Testis (tissue), 3 donors: ENCODE measurements around the gene TBCD. TPM values are rescaled to one million over a fixed set of nuclear protein-coding genes. Genes with fewer than 3 reads are reported as not detected.

Experiments
- DNase-seq: peaks from one replicate; pipeline ENCODE4 v3.0.0-alpha.2; 2019
- H3K27ac ChIP-seq, 2 donors: fragments of 200-600 bp; sonication (generic); one replicate each; pipeline ENCODE4 v1.5.1; 2019
- H3K27me3 ChIP-seq: fragments of 200-600 bp; sonication (generic); one replicate; pipeline ENCODE4 v1.5.1; 2019
- H3K36me3 ChIP-seq: fragments of 200-600 bp; sonication (generic); one replicate; pipeline ENCODE4 v1.5.1; 2017; ENCODE audit warnings: low read depth; ENCODE audit errors: missing control alignments
- H3K4me1 ChIP-seq: fragments of 200-600 bp; sonication (generic); one replicate; pipeline ENCODE4 v1.5.1; 2019
- H3K4me3 ChIP-seq, 2 donors: fragments of 200-600 bp; sonication (generic); one replicate each; pipeline ENCODE4 v1.5.1; 2017 to 2019
- H3K9me3 ChIP-seq: fragments of 200-600 bp; sonication (generic); one replicate; pipeline ENCODE4 v1.5.1; 2017
- CTCF ChIP-seq, 3 experiments: fragments of 450-650 bp in 2 of 3; fragments of 200-600 bp in 1 of 3; sonication (generic) in 1 of 3; IDR thresholded peaks; one replicate each; pipeline ENCODE4 v1.5.1; 2016 to 2019; ENCODE audit warnings: antibody characterized with exemption in 3 of 3, mild to moderate bottlenecking in 2 of 3, moderate library complexity in 1 of 3
- POLR2A ChIP-seq: fragments of 450-650 bp; IDR thresholded peaks from one replicate; pipeline ENCODE4 v1.6.1; 2017; ENCODE audit warnings: antibody characterized with exemption, mild to moderate bottlenecking, moderate library complexity
- WGBS, 2 donors: methylation state at CpG; one replicate each; pipeline ENCODE4 v1.1.5; 2018; 5-methylcytosine and 5-hydroxymethylcytosine counted together
- intact Hi-C: fragments of 100-400 bp; cut with DNase I; formaldehyde crosslinking; loops from one replicate; pipeline ENCODE4 v1.15.1; 2023; ENCODE audit warnings: low total_unique reads
- polyA plus RNA-seq: library from polyadenylated mRNA; stranded (reverse); fragments of 350-450 nt; fragmentation: Illumina TruSeq; extraction: RNeasy Lipid Tissue Mini Kit (QIAGEN cat#74804); gene quantifications from one replicate; pipeline ENCODE4 v1.2.3, GENCODE V29; 2014; ENCODE audit warnings: low read depth, low replicate concordance; ENCODE audit not compliant: insufficient read depth
- total RNA-seq, 2 donors: library from RNA; depleted of rRNA; stranded (reverse); fragments of >200 nt; gene quantifications; one replicate each; pipeline ENCODE4 v1.2.3, GENCODE V29; 2016

TBCD gene
- total and polyA plus RNA-seq, 3 donors from 2014 or later, result 81.2 to 128 (median 115) TPM

GRCh38 chr17:82911822-82912221 lies 160.0 kb downstream of the TBCD start:
- Histone ChIP-seq H3K9me3 (no peaks in the 10 kb centered on the region), H3K27me3 (no peaks in the 10 kb centered on the region), H3K27ac (no peak overlapping the region), H3K4me1 (peaks cover 3% of the 10 kb centered on the region), H3K4me3 (no peak overlapping the region), H3K36me3 (no peaks in the 10 kb centered on the region)
- intact Hi-C loops, result no loop called here
- TF ChIP-seq CTCF (IDR thresholded peaks at IDR 0.05), result no peak
- TF ChIP-seq POLR2A, result no peak
- no peak for DNase-seq
- WGBS, 2 donors, result 82 to 90% methylated on average over 14 of the region's 14 CpGs

- TF ChIP-seq POLR2A (no peak), CTCF (IDR thresholded peaks at IDR 0.05) (no peak)
- no peak for DNase-seq
- intact Hi-C loops, result no loop called here
- Histone ChIP-seq H3K27ac (no peak overlapping the region), H3K4me3 (no peak overlapping the region), H3K9me3 (no peaks in the 10 kb centered on the region), H3K27me3 (no peaks in the 10 kb centered on the region), H3K4me1 (peaks cover 3% of the 10 kb centered on the region), H3K36me3 (no peaks in the 10 kb centered on the region)
- 85 to 93% methylated on average over 19 to 20 of the region's 20 CpGs for WGBS, 2 donors
Observed at GRCh38 chr17:82912484-82913089, 160.7 kb downstream of the TBCD start.

GRCh38 chr17:82913304-82914043 lies 161.6 kb downstream of the TBCD start:
- H3K4me3 ChIP-seq, result no peak overlapping the region
- H3K9me3 ChIP-seq, result no peaks in the 10 kb centered on the region
- no peak for TF ChIP-seq POLR2A
- no peak for TF ChIP-seq CTCF (IDR thresholded peaks at IDR 0.05)
- no peaks in the 10 kb centered on the region for H3K27me3 ChIP-seq
- H3K27ac ChIP-seq, result no peak overlapping the region
- no peaks in the 10 kb centered on the region for H3K4me1 ChIP-seq
- no peak for DNase-seq
- intact Hi-C loops, result no loop called here
- WGBS, 2 donors, result 94 to 95% methylated on average over 39 to 44 of the region's 44 CpGs
- no peaks in the 10 kb centered on the region for H3K36me3 ChIP-seq

- Histone ChIP-seq H3K36me3 (no peaks in the 10 kb centered on the region), H3K27me3 (no peaks in the 10 kb centered on the region), H3K9me3 (no peaks in the 10 kb centered on the region), H3K27ac (no peak overlapping the region), H3K4me3 (no peak overlapping the region), H3K4me1 (no peaks in the 10 kb centered on the region)
- TF ChIP-seq CTCF (IDR thresholded peaks at IDR 0.05) (peak in 2 of 3 experiments; percentile 20 to 27), POLR2A (no peak)
- no peak for DNase-seq
- 61 to 64% methylated on average over 16 to 19 of the region's 19 CpGs for WGBS, 2 donors
- intact Hi-C loops, result no loop called here
Observed at GRCh38 chr17:82914375-82914774, 162.5 kb downstream of the TBCD start.
